GM12878 (cell line): ENCODE measurements around the gene SLC66A1. TPM values are rescaled to one million over a fixed set of nuclear protein-coding genes. Genes with fewer than 3 reads are reported as not detected.

Experiments used
- ATAC-seq: fragments of 200-7000 bp; cut with Tn5 transposase; 3 replicates; pipeline ENCODE4 v1.9.1; 2020; ENCODE audit warnings: mild to moderate bottlenecking, moderate library complexity
- BruUV-seq: library from RNA; stranded (reverse); fragments of 400-500 nt; replicated peaks from 2 replicates; lab custom pipeline; 2021; lab: Mats Ljungman, UMichigan
- CTCF ChIA-PET: fragments of 300-600 bp; sonication (Branson Sonifier 250); formaldehyde crosslinking; extraction: SDS; loops from one replicate; lab custom pipeline; 2021; ENCODE audit warnings: inconsistent platforms; lab: Yijun Ruan, JAX
- POLR2A ChIA-PET: fragments of 350-600 bp; formaldehyde crosslinking; extraction: SDS; loops from one replicate; lab custom pipeline; 2021; ENCODE audit warnings: inconsistent platforms; lab: Charles Lee
- RAD21 ChIA-PET: fragments of 300-600 bp; sonication (Branson Sonifier 250); formaldehyde crosslinking; loops from one replicate; lab custom pipeline; 2023; ENCODE audit warnings: antibody characterized with exemption; ENCODE audit not compliant: unreplicated experiment; lab: Charles Lee
- SMC1A ChIA-PET: fragments of 300-600 bp; sonication (Branson Sonifier 250); formaldehyde crosslinking; loops from one replicate; lab custom pipeline; 2023; ENCODE audit not compliant: unreplicated experiment, uncharacterized antibody; lab: Charles Lee
- DNase-seq: peaks from one replicate; pipeline ENCODE4 v3.0.0-alpha.2; 2011; ENCODE audit warnings: low read depth, low spot score
- FAIRE-seq: peaks from 3 replicates; lab custom pipeline; 2011; peaks lifted over from hg19 to GRCh38; lab: Jason Lieb, UNC
- H2AFZ ChIP-seq: 2 replicates; pipeline ENCODE4 v1.6.0; 2011; ENCODE audit warnings: low read depth, low read length, control low read depth; ENCODE audit not compliant: control insufficient read depth
- H3K27ac ChIP-seq: 2 replicates; pipeline ENCODE4 v1.5.1; 2011; ENCODE audit warnings: control low read depth; ENCODE audit not compliant: control insufficient read depth, insufficient read depth
- H3K27me3 ChIP-seq, 2 experiments: replicated peaks in 1 of 2; 2 replicates each; pipeline versions ENCODE4 v1.6.0 to v1.6.1; 2011; ENCODE audit warnings: low read length in 1 of 2; ENCODE audit not compliant: control insufficient read depth in 2 of 2, insufficient read depth in 2 of 2
- H3K36me3 ChIP-seq, 2 experiments: 2 replicates each; pipeline ENCODE4 v1.5.1; 2011; ENCODE audit warnings: low read length in 1 of 2; ENCODE audit not compliant: control insufficient read depth in 2 of 2, insufficient read depth in 2 of 2
- H3K4me1 ChIP-seq: 2 replicates; pipeline ENCODE4 v1.6.1; 2011; ENCODE audit warnings: mild to moderate bottlenecking, low read length, moderate library complexity, mixed read lengths; ENCODE audit not compliant: control insufficient read depth, insufficient read depth
- H3K4me2 ChIP-seq: 2 replicates; pipeline ENCODE4 v1.6.0; 2011; ENCODE audit warnings: control low read depth; ENCODE audit not compliant: control insufficient read depth, insufficient read depth
- H3K4me3 ChIP-seq: fragments of 200-600 bp; sonication (generic); 2 replicates; pipeline ENCODE4 v1.5.1; 2016
- H3K79me2 ChIP-seq: 2 replicates; pipeline ENCODE4 v1.6.0; 2011; ENCODE audit warnings: low read length; ENCODE audit not compliant: control insufficient read depth, insufficient read depth
- H3K9ac ChIP-seq: 2 replicates; pipeline ENCODE4 v1.8.0; 2011; ENCODE audit warnings: low read length, control low read depth, mixed read lengths; ENCODE audit not compliant: control insufficient read depth, insufficient read depth
- H3K9me3 ChIP-seq: replicated peaks from 3 replicates; pipeline ENCODE4 v1.5.1; 2011; ENCODE audit warnings: mild to moderate bottlenecking, low read length; ENCODE audit not compliant: control insufficient read depth, insufficient read depth
- H4K20me1 ChIP-seq: 2 replicates; pipeline ENCODE4 v1.6.0; 2011; ENCODE audit not compliant: control insufficient read depth, insufficient read depth
- KAT2A ChIP-seq: conservative IDR thresholded peaks from 2 replicates; pipeline ENCODE4 v1.6.1; 2011; ENCODE audit warnings: low read depth, low read length; ENCODE audit not compliant: control insufficient read depth
- MEF2A ChIP-seq: IDR thresholded peaks from 2 replicates; pipeline ENCODE4 v1.6.1; 2011; ENCODE audit warnings: low read depth, mild to moderate bottlenecking, low read length, moderate library complexity; ENCODE audit not compliant: insufficient read depth
- RAD21 ChIP-seq: IDR thresholded peaks from 2 replicates; pipeline ENCODE4 v1.6.1; 2011; ENCODE audit warnings: mild to moderate bottlenecking, low read depth, low read length, moderate library complexity; ENCODE audit not compliant: insufficient read depth
- SREBF2 ChIP-seq: IDR thresholded peaks from 2 replicates; pipeline ENCODE4 v1.6.1; 2012; ENCODE audit warnings: mild to moderate bottlenecking, low read length
- TARDBP ChIP-seq: IDR thresholded peaks from 2 replicates; pipeline ENCODE4 v1.6.1; 2016; ENCODE audit warnings: borderline replicate concordance
- TCF3 ChIP-seq: IDR thresholded peaks from 2 replicates; pipeline ENCODE4 v1.6.1; 2012; ENCODE audit warnings: low read depth, mild to moderate bottlenecking, low read length, borderline replicate concordance; ENCODE audit not compliant: insufficient read depth
- TCF7 ChIP-seq: IDR thresholded peaks from 2 replicates; pipeline ENCODE4 v1.6.1; 2014; ENCODE audit warnings: antibody characterized with exemption, borderline replicate concordance
- WGBS: methylation state at CpG from one replicate; pipeline ENCODE4 v1.1.6; 2016; ENCODE audit warnings: low lambda C conversion rate; ENCODE audit not compliant: insufficient replicate concordance, insufficient coverage; ENCODE audit errors: missing lambda C conversion rate; 5-methylcytosine and 5-hydroxymethylcytosine counted together
- in situ Hi-C: fragments of 300-500 bp; cut with MboI; formaldehyde crosslinking; loops from 9 replicates; pipeline ENCODE4 v1.14.3; 2018; ENCODE audit warnings: mixed read lengths
- intact Hi-C: fragments of 100-400 bp; cut with micrococcal nuclease; formaldehyde crosslinking; loops from one replicate; pipeline ENCODE4 v1.14.2; 2022; ENCODE audit not compliant: unreplicated experiment
- polyA plus RNA-seq, 11 experiments: library from polyadenylated mRNA; depleted of rRNA in 4 of 11; unstranded in 6 of 11; stranded (reverse) in 5 of 11; fragments of >200 nt; fragmentation: Nextera tagmentation in 4 of 11; fragmentation: Illumina TruSeq in 1 of 11; extraction: Ambion mirVana in 4 of 11; extraction: Trizol in 1 of 11; gene quantifications; 1 replicate in 1 of 11; 2 replicates in 10 of 11; pipeline versions ENCODE4 v1.2.1 to v1.2.3, GENCODE V29; 2011 to 2016; ENCODE audit warnings: inconsistent platforms in 2 of 11, missing spikeins in 2 of 11, low read depth in 1 of 11
- total RNA-seq, 4 experiments: library from RNA; depleted of rRNA in 3 of 4; stranded (reverse); fragments of >200 nt in 3 of 4; fragmentation: Illumina TruSeq in 1 of 4; extraction: Trizol in 1 of 4; gene quantifications; 2 replicates each; pipeline versions ENCODE4 v1.2.1 to v1.2.3, GENCODE V29; 2013 to 2021
- TF ChIP-seq, protein P1 (sequence below): fragments of 450-650 bp; IDR thresholded peaks from 2 replicates; pipeline ENCODE4 v1.6.1; 2017; ENCODE audit warnings: mild to moderate bottlenecking, moderate library complexity
- TF ChIP-seq, protein P2 (sequence below): IDR thresholded peaks from 2 replicates; pipeline ENCODE4 v1.6.1; 2011; ENCODE audit warnings: mild to moderate bottlenecking, low read depth, low read length, moderate library complexity; ENCODE audit not compliant: insufficient replicate concordance
- TF ChIP-seq, protein P3 (sequence below): fragments of 150-350 bp; IDR thresholded peaks from 2 replicates; pipeline ENCODE4 v1.6.1; 2014; ENCODE audit warnings: mild to moderate bottlenecking, low read depth, low read length

The SLC66A1 gene
- total and polyA plus RNA-seq, 10 of the 15 experiments (the other 5 are each of a cell fraction or from before 2014, with no cell fraction given) = 0.58 to 22.0 (median 10.2) TPM

DNA sequence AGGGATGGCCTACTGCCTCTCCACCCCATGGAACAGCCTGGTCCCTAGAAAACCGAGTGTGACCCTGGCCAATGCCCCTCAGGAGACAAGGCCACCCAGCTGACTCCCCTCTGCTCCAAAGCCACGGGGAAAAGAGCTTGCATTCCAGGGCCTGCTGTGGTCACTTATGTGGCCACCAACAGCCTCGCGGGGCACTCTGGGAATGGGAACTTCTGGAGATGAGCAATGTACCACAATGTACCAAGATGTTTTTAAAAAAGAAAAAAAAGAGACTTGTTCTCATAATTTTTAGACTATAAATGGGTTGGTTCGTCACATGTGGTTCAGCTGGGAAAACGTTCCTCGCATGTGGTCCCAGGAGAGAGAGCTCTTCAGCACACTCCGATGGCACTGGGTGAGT lies 62.8 kb downstream of the SLC66A1 start (continued):
- TF ChIP-seq, protein P1, sequence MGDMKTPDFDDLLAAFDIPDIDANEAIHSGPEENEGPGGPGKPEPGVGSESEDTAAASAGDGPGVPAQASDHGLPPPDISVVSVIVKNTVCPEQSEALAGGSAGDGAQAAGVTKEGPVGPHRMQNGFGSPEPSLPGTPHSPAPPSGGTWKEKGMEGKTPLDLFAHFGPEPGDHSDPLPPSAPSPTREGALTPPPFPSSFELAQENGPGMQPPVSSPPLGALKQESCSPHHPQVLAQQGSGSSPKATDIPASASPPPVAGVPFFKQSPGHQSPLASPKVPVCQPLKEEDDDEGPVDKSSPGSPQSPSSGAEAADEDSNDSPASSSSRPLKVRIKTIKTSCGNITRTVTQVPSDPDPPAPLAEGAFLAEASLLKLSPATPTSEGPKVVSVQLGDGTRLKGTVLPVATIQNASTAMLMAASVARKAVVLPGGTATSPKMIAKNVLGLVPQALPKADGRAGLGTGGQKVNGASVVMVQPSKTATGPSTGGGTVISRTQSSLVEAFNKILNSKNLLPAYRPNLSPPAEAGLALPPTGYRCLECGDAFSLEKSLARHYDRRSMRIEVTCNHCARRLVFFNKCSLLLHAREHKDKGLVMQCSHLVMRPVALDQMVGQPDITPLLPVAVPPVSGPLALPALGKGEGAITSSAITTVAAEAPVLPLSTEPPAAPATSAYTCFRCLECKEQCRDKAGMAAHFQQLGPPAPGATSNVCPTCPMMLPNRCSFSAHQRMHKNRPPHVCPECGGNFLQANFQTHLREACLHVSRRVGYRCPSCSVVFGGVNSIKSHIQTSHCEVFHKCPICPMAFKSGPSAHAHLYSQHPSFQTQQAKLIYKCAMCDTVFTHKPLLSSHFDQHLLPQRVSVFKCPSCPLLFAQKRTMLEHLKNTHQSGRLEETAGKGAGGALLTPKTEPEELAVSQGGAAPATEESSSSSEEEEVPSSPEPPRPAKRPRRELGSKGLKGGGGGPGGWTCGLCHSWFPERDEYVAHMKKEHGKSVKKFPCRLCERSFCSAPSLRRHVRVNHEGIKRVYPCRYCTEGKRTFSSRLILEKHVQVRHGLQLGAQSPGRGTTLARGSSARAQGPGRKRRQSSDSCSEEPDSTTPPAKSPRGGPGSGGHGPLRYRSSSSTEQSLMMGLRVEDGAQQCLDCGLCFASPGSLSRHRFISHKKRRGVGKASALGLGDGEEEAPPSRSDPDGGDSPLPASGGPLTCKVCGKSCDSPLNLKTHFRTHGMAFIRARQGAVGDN = no peak
- TF ChIP-seq, protein P2, sequence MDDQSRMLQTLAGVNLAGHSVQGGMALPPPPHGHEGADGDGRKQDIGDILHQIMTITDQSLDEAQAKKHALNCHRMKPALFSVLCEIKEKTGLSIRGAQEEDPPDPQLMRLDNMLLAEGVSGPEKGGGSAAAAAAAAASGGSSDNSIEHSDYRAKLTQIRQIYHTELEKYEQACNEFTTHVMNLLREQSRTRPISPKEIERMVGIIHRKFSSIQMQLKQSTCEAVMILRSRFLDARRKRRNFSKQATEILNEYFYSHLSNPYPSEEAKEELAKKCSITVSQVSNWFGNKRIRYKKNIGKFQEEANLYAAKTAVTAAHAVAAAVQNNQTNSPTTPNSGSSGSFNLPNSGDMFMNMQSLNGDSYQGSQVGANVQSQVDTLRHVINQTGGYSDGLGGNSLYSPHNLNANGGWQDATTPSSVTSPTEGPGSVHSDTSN = no peak
- no peak for TF ChIP-seq MEF2A
- TF ChIP-seq RAD21 = no peak
- TF ChIP-seq, all 136 proteins: peak for 0

DNA sequence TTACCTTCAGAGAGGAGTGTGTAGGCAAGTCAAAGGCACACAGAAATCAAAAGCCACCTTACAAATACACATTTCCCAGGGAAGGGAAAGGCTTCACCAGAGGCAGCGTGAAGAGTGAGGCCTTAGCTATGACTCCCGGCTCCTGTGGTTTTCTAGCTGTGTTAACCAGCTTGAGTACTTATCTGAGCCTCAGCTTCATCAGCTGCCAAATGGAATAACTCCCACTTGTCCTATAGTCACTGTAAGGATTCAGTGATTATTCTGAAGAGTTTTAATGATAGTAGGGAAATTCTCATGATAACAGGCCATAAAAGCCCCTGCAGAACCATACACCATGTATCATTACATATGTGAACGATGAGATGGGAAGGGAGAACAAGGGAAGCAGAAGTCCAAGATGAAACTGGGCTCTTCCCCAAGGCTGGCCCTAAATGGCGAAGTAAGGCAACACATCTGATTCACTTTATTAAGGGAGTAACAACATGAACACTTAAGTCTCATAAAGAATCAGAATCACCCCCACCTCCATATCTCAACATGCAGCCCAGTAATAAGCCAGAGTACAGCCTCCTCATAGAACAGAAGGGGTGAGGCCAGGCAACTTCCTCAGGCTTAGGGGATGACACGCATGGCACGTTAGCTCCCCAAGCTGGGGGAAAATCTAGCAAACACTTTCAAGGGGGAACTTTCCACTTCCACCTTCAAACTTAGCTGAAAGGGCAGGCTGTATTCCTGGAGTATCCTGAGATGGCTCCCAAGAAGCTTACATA lies 63.7 kb downstream of the SLC66A1 start:
- no peak overlapping the region for H3K9ac ChIP-seq
- SMC1A ChIA-PET = interaction anchor here (0.7 to 2.0 kb wide), 4 partner anchors 15 to 263 kb away, joined by 3 to 5 read pairs (median 4); no protein-coding TSS in a partner anchor
- RAD21 ChIA-PET = no interaction called here
- POLR2A ChIA-PET = no interaction called here
- CTCF ChIA-PET = interaction anchor here (0.6 kb wide), 1 partner anchor 22 kb away, joined by 3 read pairs; no protein-coding TSS in a partner anchor
- H3K27me3 ChIP-seq = no peaks in the 10 kb centered on the region
- intact Hi-C loops = no loop called here
- DNase-seq = no peak
- no peak overlapping the region for H3K4me3 ChIP-seq
- no peak for FAIRE-seq
- no peak for ATAC-seq
- TF ChIP-seq TCF3 = no peak
- TF ChIP-seq KAT2A = no peak
- TF ChIP-seq TARDBP = no peak
- TF ChIP-seq TCF7 = no peak
- TF ChIP-seq SREBF2 = no peak
- TF ChIP-seq, protein P3, sequence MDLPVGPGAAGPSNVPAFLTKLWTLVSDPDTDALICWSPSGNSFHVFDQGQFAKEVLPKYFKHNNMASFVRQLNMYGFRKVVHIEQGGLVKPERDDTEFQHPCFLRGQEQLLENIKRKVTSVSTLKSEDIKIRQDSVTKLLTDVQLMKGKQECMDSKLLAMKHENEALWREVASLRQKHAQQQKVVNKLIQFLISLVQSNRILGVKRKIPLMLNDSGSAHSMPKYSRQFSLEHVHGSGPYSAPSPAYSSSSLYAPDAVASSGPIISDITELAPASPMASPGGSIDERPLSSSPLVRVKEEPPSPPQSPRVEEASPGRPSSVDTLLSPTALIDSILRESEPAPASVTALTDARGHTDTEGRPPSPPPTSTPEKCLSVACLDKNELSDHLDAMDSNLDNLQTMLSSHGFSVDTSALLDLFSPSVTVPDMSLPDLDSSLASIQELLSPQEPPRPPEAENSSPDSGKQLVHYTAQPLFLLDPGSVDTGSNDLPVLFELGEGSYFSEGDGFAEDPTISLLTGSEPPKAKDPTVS = no peak
- H3K4me2 ChIP-seq = no peak overlapping the region
- no peaks in the 10 kb centered on the region for H3K79me2 ChIP-seq
- WGBS = 98% methylated on average over 6 of the region's 6 CpGs
- H3K9me3 ChIP-seq = no peaks in the 10 kb centered on the region
- in situ Hi-C loops = no loop called here
- BruUV-seq = no TSS peak
- H3K4me1 ChIP-seq = no peaks in the 10 kb centered on the region
- no peaks in the 10 kb centered on the region for H4K20me1 ChIP-seq
- no peak overlapping the region for H3K27ac ChIP-seq
- no peak overlapping the region for H2AFZ ChIP-seq
- H3K36me3 ChIP-seq = peaks cover 22 to 52% of the 10 kb centered on the region in 2 experiments
